Lung (tissue), 12 donors: ENCODE results near the gene CCDC201. TPM values are rescaled to one million over a fixed set of nuclear protein-coding genes. Genes with fewer than 3 reads are reported as not detected.

Experiments
- ATAC-seq: fragments of 200-7000 bp; cut with Tn5 transposase; one replicate; pipeline ENCODE4 v1.9.1; 2020; ENCODE audit warnings: moderate number of reproducible peaks; ENCODE audit not compliant: insufficient read depth, low FRiP score
- DNase-seq, 3 donors: peaks; one replicate each; pipeline ENCODE4 v3.0.0-alpha.2; 2013 to 2017
- H3K27ac ChIP-seq, 2 donors: one replicate each; pipeline ENCODE4 v1.5.1; 2013; ENCODE audit warnings: mild to moderate bottlenecking in 2 of 2, moderate library complexity in 2 of 2, control low read depth in 1 of 2, inconsistent platforms in 1 of 2, low read depth in 1 of 2, low read length in 1 of 2
- H3K27me3 ChIP-seq, 3 donors: one replicate each; pipeline ENCODE4 v1.5.1; 2013; ENCODE audit warnings: low read length in 2 of 3; ENCODE audit not compliant: control insufficient read depth in 3 of 3, insufficient read depth in 3 of 3
- H3K36me3 ChIP-seq, 4 donors: one replicate each; pipeline ENCODE4 v1.5.1; 2013; ENCODE audit warnings: low read length in 4 of 4, mild to moderate bottlenecking in 1 of 4, moderate library complexity in 1 of 4; ENCODE audit not compliant: control insufficient read depth in 4 of 4, insufficient read depth in 4 of 4
- H3K4me1 ChIP-seq, 5 donors: one replicate each; pipeline ENCODE4 v1.5.1; 2013; ENCODE audit warnings: low read length in 5 of 5, mild to moderate bottlenecking in 2 of 5, moderate library complexity in 1 of 5; ENCODE audit not compliant: control insufficient read depth in 5 of 5, insufficient read depth in 5 of 5
- H3K4me3 ChIP-seq: one replicate; pipeline ENCODE4 v1.5.1; 2013; ENCODE audit warnings: mild to moderate bottlenecking, control low read depth, moderate library complexity
- H3K9ac ChIP-seq, 2 donors: one replicate each; pipeline ENCODE4 v1.5.1; 2013; ENCODE audit warnings: low read length in 2 of 2, control low read depth in 1 of 2; ENCODE audit not compliant: insufficient read depth in 1 of 2
- H3K9me3 ChIP-seq, 4 donors: one replicate each; pipeline ENCODE4 v1.5.1; 2013; ENCODE audit warnings: low read length in 3 of 4, mild to moderate bottlenecking in 1 of 4, moderate library complexity in 1 of 4; ENCODE audit not compliant: control insufficient read depth in 4 of 4, insufficient read depth in 3 of 4
- WGBS, 2 donors: extraction: QIAGEN DNeasy Blood & Tissue Kit; methylation state at CpG; one replicate each; pipeline ENCODE4 v1.1.7; 2013; 5-methylcytosine and 5-hydroxymethylcytosine counted together
- polyA plus RNA-seq, 2 donors: library from polyadenylated mRNA; stranded (reverse); fragments of 200-250 nt; gene quantifications; one replicate each; pipeline ENCODE4 v1.2.1, GENCODE V29; 2013
- total RNA-seq, 2 donors: library from RNA; depleted of rRNA in 1 of 2; stranded (reverse); fragments of >200 nt in 1 of 2; gene quantifications; one replicate each; pipeline ENCODE4 v1.2.1, GENCODE V29; 2014 to 2021
- TF ChIP-seq, protein P1 (sequence below): IDR thresholded peaks from 2 replicates; pipeline ENCODE4 v1.5.1; 2012; ENCODE audit warnings: mild to moderate bottlenecking; ENCODE audit errors: control extremely low read depth, extremely low read depth
- donor health status: control.
- donor health status: control.
- donor health status: Bipolar disorder and iron deficiency.
- donor health status: healthy.
- donor health status: DM: yes; HTN: yes; CAD: no.

Gene CCDC201
- total and polyA plus RNA-seq, 4 donors, result not detected

DNA sequence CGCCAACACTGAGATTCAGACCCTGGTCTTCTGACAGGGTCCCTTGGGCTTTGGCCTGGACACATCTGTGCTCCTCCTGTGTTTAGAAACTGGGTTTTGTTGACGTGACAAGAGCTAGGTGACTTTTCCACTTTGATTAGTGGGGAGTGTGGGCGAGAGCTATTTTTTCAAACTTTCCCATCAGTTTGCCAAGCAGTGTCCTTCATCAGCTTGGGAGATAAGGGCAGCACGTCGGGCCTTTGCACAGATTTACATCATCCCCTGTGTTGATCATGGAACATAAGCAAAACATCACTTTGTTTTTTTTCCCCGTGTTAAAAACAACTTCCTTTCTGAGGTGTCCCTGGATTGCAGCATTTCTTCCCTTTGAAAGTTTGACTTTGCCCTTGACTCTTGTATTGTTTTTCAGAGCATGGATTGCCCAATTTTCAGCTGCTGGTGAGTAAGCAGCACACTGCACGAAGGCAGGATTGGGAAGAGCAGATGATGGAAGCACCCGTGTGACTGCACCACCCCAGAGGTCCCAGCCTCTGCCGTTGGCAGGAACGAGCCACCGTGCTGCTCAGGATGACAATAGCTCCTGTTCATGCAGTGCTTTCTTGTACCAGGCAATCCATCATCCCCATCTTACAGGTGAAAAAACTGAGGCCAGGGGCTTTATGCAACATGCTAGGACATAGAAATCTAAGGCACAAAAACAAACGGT is 9.0 kb upstream of the CCDC201 start:
- DNase-seq (no peak), ATAC-seq (no peak)
- Histone ChIP-seq H3K4me3 (no peak overlapping the region), H3K9ac (no peak overlapping the region), H3K9me3 (peaks cover 0 to 14% (median 2%) of the 10 kb centered on the region in 4 donors), H3K4me1 (no peaks in the 10 kb centered on the region), H3K36me3 (no peaks in the 10 kb centered on the region), H3K27ac (no peak overlapping the region), H3K27me3 (peaks cover 0 to 2% (median 1%) of the 10 kb centered on the region in 3 donors)
- WGBS, 2 donors, result 66% methylated on average over 12 of the region's 12 CpGs
- TF ChIP-seq, protein P1, sequence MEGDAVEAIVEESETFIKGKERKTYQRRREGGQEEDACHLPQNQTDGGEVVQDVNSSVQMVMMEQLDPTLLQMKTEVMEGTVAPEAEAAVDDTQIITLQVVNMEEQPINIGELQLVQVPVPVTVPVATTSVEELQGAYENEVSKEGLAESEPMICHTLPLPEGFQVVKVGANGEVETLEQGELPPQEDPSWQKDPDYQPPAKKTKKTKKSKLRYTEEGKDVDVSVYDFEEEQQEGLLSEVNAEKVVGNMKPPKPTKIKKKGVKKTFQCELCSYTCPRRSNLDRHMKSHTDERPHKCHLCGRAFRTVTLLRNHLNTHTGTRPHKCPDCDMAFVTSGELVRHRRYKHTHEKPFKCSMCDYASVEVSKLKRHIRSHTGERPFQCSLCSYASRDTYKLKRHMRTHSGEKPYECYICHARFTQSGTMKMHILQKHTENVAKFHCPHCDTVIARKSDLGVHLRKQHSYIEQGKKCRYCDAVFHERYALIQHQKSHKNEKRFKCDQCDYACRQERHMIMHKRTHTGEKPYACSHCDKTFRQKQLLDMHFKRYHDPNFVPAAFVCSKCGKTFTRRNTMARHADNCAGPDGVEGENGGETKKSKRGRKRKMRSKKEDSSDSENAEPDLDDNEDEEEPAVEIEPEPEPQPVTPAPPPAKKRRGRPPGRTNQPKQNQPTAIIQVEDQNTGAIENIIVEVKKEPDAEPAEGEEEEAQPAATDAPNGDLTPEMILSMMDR, result no peak

DNA sequence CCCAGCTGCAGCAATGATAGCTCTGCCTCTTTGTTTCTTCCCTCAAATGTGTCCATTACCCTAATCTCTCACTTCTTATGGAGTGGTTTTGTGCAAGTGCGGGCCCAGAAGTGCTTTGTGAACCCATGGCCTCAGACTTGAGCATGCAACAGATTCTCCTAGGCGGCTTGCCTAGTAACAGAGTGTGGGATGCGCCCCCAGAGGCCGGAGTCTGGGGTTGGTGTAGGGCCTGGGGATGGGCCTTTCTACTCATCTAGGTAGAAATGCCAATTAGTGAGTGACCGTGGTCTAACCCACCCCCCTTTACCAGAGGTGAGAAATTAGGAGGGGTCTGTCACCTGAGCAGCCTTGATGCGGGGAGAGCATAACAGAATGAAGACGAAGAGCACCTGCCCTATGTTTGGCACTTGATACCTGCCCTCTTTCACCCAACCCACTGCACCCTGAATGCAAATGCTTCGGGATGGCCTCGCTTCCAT is 8.4 kb upstream of the CCDC201 start:
- H3K9ac ChIP-seq, result no peak overlapping the region
- WGBS, 2 donors, result 91 to 92% methylated on average over 9 of the region's 9 CpGs
- peaks cover 0 to 14% (median 2%) of the 10 kb centered on the region in 4 donors for H3K9me3 ChIP-seq
- no peaks in the 10 kb centered on the region for H3K27me3 ChIP-seq
- no peak overlapping the region for H3K4me3 ChIP-seq
- no peaks in the 10 kb centered on the region for H3K36me3 ChIP-seq
- no peak for ATAC-seq
- no peaks in the 10 kb centered on the region for H3K4me1 ChIP-seq
- no peak for DNase-seq
- TF ChIP-seq, protein P1, result no peak
- no peak overlapping the region for H3K27ac ChIP-seq

DNA sequence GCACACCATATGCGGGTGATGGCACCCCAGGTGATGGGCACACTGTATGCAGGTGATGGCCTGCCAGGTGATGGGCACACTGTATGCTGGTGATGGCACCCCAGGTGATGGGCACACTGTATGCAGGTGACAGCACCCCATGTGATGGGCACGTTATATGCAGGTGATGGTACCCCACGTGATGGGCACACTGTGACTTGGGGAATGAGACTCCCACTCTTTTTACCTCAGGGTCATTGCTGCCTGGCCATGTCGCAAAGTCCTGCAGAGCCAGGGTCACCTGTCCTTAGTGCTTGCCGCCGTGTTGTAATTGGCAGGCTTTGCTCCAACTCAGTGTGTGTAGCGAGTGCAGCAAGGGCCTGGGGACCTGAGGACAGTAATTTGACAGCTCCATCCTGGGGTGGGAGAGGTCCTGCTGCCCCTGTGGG is 7.6 kb upstream of the CCDC201 start:
- Histone ChIP-seq H3K9ac (no peak overlapping the region), H3K27me3 (no peaks in the 10 kb centered on the region), H3K4me3 (no peak overlapping the region), H3K27ac (no peak overlapping the region), H3K36me3 (no peaks in the 10 kb centered on the region), H3K4me1 (no peaks in the 10 kb centered on the region), H3K9me3 (peaks cover 0 to 16% (median 2%) of the 10 kb centered on the region in 4 donors)
- DNase-seq (no peak), ATAC-seq (no peak)
- WGBS, 2 donors, result 94% methylated on average over 7 of the region's 7 CpGs
- TF ChIP-seq, protein P1, result no peak
